SKM-1 treated with dmso at 0.1 percent for 144 hours (cell line): ENCODE results near the gene MPV17.
"Not testable (repeated sequence)": the region's sequence is repeated elsewhere in the genome, so short reads cannot be mapped to it uniquely, and the experiment has no call there.

ENCODE experiments used
- DNase-seq: peaks from one replicate; lab custom pipeline; 2025; ENCODE audit not compliant: unreplicated experiment; lab: John Stamatoyannopoulos, UW

MPV17 gene

GRCh38 chr2:27322766-27323595 lies at the start of gene MPV17:
Gene MPV17, minus strand, starts transcription at chr2:27323097. Its CDS starts 580 bp downstream, at chr2:27322517.
- DNase-seq = peak; percentile 82

GRCh38 chr2:27370816-27371620 lies 48.1 kb upstream of the MPV17 start:
- DNase-seq = peak; percentile 89

- DNase-seq = peak; percentile 99
Observed at GRCh38 chr2:27370026-27370815, 47.3 kb upstream of the MPV17 start, which contains the start of the genes EIF2B4 and SNX17. Gene EIF2B4, minus strand, starts transcription at chr2:27370338. Its CDS starts 24 bp downstream, at chr2:27370314. Gene SNX17, plus strand, starts transcription at chr2:27370616. Its CDS starts 128 bp downstream, at chr2:27370744.

- peak; percentile 35 for DNase-seq
Observed at GRCh38 chr2:27369471-27370025, 46.7 kb upstream of the MPV17 start.

- no peak for DNase-seq
Observed at GRCh38 chr2:27363933-27364332, 41.0 kb upstream of the MPV17 start.

- no peak for DNase-seq
Observed at GRCh38 chr2:27362678-27363420, 40.0 kb upstream of the MPV17 start.

GRCh38 chr2:27356382-27357181 lies 33.7 kb upstream of the MPV17 start, which contains the start of gene GTF3C2:
Gene GTF3C2, minus strand, starts transcription at chr2:27356764. Its CDS starts 13,210 bp downstream, at chr2:27343554.
- DNase-seq = peak; percentile 98

GRCh38 chr2:27356056-27356381 lies 33.1 kb upstream of the MPV17 start:
- peak; percentile 72 for DNase-seq

- no peak for DNase-seq
Observed at GRCh38 chr2:27354597-27354927, 31.7 kb upstream of the MPV17 start.

- DNase-seq = no peak
Observed at GRCh38 chr2:27353762-27354596, 31.1 kb upstream of the MPV17 start.

- not testable (repeated sequence) for DNase-seq
Observed at GRCh38 chr2:27353386-27353761, 30.5 kb upstream of the MPV17 start.

- DNase-seq = no peak
Observed at GRCh38 chr2:27351802-27352598, 29.1 kb upstream of the MPV17 start.

GRCh38 chr2:27350106-27350693 lies 27.3 kb upstream of the MPV17 start:
- DNase-seq = no peak

GRCh38 chr2:27347641-27348040 lies 24.7 kb upstream of the MPV17 start:
- no peak for DNase-seq

GRCh38 chr2:27336173-27336572 lies 13.3 kb upstream of the MPV17 start:
- no peak for DNase-seq

- no peak for DNase-seq
Observed at GRCh38 chr2:27335311-27335710, 12.4 kb upstream of the MPV17 start.

- no peak for DNase-seq
Observed at GRCh38 chr2:27324720-27325119, 1.8 kb upstream of the MPV17 start.
